Measurements from ENCODE around the gene AP4B1. TPM values are rescaled to one million over a fixed set of nuclear protein-coding genes. Genes with fewer than 3 reads are reported as not detected.

Gene AP4B1
- total and polyA plus RNA-seq, 9 of the 15 experiments (the other 6 are each of a cell fraction or from before 2014, with no cell fraction given): 15.8 to 36.5 (median 24.6) TPM

DNA sequence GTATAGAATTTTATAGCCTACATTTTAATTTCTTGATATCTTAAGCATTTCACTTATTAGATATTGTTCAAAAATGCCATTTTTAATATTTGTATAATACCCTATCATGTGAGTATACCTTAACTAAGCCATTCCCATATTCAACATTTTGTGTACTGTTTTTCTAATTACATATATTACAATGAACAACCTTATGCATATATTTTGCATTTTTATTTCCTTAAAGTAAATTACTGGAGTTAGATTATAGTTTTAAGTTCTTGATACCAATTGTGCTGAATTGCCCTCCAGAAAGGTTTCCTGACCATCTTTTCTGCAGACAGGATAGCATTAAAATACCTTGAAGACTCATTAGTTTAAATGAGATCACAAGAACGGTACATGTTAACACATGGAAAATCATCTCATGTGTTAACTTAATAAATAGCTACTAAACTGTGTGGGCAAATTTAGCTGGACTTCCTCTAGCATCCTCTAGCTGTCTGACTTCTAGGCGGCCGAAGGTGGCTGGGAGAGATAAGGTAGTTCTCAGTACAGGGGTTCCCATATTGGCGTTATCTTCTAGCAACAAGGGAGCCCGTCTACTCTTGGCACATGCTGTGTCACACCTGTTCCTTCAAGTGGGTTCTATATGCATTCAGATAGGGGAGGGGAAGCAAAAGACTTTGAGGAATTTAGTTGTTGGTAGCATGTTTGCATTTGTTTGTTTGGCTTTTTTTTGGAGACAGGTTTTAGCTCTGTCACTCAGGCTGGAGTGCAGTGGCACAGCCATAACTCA, 9.5 kb upstream of the AP4B1 start (continued):
- TF ChIP-seq, protein P1, sequence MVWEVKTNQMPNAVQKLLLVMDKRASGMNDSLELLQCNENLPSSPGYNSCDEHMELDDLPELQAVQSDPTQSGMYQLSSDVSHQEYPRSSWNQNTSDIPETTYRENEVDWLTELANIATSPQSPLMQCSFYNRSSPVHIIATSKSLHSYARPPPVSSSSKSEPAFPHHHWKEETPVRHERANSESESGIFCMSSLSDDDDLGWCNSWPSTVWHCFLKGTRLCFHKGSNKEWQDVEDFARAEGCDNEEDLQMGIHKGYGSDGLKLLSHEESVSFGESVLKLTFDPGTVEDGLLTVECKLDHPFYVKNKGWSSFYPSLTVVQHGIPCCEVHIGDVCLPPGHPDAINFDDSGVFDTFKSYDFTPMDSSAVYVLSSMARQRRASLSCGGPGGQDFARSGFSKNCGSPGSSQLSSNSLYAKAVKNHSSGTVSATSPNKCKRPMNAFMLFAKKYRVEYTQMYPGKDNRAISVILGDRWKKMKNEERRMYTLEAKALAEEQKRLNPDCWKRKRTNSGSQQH (CRISPR knock-in tag; IDR thresholded peaks at IDR 0.05): no peak
- TF ChIP-seq ZZZ3 (IDR thresholded peaks at IDR 0.05) (no peak), ZNF3 (CRISPR knock-in tag; IDR thresholded peaks at IDR 0.05) (no peak), ZNF408 (CRISPR knock-in tag; IDR thresholded peaks at IDR 0.05; ENCODE audit: low read depth) (no peak), LCOR (CRISPR knock-in tag; IDR thresholded peaks at IDR 0.05) (peak; percentile 82; the same call in 1 of the 2 replicates), TCFL5 (CRISPR knock-in tag; conservative IDR thresholded peaks at IDR 0.05) (no peak), JUNB (CRISPR knock-in tag; conservative IDR thresholded peaks at IDR 0.05) (no peak), ASH1L (IDR thresholded peaks at IDR 0.05; ENCODE audit: borderline replicate concordance, low read depth, partially characterized antibody) (no peak), ILF3 (IDR thresholded peaks at IDR 0.05; ENCODE audit: borderline replicate concordance) (0 out of 2 replicates have a peak, but pooled peaks have one; percentile 66), HDAC2 (IDR thresholded peaks at IDR 0.05) (peak; percentile 97; the same call in 1 of the 2 replicates), NR3C1 (CRISPR knock-in tag; IDR thresholded peaks at IDR 0.05) (no peak), ZNF24 (IDR thresholded peaks at IDR 0.05) (peak; percentile 66; the same call in 1 of the 2 replicates), CHD4 (IDR thresholded peaks at IDR 0.05; ENCODE audit: insufficient read depth, insufficient replicate concordance, low read depth, low read length, poor library complexity, severe bottlenecking) (no peak), SMC3 (conservative IDR thresholded peaks at IDR 0.05; ENCODE audit: insufficient read depth, low read depth, low read length) (0 out of 2 replicates have a peak, but pooled peaks have one; percentile 22), SREBF1 (IDR thresholded peaks at IDR 0.05; ENCODE audit: borderline replicate concordance, low read depth, low read length) (no peak), FOXJ3 (CRISPR knock-in tag; IDR thresholded peaks at IDR 0.05) (no peak), MTA1 (IDR thresholded peaks at IDR 0.05; ENCODE audit: borderline replicate concordance) (peak; percentile 94)
- TF ChIP-seq, protein P2, sequence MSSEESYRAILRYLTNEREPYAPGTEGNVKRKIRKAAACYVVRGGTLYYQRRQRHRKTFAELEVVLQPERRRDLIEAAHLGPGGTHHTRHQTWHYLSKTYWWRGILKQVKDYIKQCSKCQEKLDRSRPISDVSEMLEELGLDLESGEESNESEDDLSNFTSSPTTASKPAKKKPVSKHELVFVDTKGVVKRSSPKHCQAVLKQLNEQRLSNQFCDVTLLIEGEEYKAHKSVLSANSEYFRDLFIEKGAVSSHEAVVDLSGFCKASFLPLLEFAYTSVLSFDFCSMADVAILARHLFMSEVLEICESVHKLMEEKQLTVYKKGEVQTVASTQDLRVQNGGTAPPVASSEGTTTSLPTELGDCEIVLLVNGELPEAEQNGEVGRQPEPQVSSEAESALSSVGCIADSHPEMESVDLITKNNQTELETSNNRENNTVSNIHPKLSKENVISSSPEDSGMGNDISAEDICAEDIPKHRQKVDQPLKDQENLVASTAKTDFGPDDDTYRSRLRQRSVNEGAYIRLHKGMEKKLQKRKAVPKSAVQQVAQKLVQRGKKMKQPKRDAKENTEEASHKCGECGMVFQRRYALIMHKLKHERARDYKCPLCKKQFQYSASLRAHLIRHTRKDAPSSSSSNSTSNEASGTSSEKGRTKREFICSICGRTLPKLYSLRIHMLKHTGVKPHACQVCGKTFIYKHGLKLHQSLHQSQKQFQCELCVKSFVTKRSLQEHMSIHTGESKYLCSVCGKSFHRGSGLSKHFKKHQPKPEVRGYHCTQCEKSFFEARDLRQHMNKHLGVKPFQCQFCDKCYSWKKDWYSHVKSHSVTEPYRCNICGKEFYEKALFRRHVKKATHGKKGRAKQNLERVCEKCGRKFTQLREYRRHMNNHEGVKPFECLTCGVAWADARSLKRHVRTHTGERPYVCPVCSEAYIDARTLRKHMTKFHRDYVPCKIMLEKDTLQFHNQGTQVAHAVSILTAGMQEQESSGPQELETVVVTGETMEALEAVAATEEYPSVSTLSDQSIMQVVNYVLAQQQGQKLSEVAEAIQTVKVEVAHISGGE (CRISPR knock-in tag; IDR thresholded peaks at IDR 0.05): peak in 1 of 3 experiments; percentile 85; a peak in 2 of 6 replicates
- TF ChIP-seq, protein P3, sequence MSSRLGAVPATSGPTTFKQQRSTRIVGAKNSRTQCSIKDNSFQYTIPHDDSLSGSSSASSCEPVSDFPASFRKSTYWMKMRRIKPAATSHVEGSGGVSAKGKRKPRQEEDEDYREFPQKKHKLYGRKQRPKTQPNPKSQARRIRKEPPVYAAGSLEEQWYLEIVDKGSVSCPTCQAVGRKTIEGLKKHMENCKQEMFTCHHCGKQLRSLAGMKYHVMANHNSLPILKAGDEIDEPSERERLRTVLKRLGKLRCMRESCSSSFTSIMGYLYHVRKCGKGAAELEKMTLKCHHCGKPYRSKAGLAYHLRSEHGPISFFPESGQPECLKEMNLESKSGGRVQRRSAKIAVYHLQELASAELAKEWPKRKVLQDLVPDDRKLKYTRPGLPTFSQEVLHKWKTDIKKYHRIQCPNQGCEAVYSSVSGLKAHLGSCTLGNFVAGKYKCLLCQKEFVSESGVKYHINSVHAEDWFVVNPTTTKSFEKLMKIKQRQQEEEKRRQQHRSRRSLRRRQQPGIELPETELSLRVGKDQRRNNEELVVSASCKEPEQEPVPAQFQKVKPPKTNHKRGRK (tag; IDR thresholded peaks at IDR 0.05): no peak
- TF ChIP-seq, protein P4, sequence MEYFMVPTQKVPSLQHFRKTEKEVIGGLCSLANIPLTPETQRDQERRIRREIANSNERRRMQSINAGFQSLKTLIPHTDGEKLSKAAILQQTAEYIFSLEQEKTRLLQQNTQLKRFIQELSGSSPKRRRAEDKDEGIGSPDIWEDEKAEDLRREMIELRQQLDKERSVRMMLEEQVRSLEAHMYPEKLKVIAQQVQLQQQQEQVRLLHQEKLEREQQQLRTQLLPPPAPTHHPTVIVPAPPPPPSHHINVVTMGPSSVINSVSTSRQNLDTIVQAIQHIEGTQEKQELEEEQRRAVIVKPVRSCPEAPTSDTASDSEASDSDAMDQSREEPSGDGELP (CRISPR knock-in tag; IDR thresholded peaks at IDR 0.05; ENCODE audit: borderline replicate concordance): peak; percentile 82

Data from K562 (cell line).